HG02943 (cell line): Measurements from ENCODE around the gene EFCAB11.

Source experiments
- ATAC-seq: cut with Tn5 transposase; IDR thresholded peaks from one replicate; pipeline ENCODE4 v1.9.1; 2021; ENCODE audit warnings: mild to moderate bottlenecking, low read depth, moderate library complexity; ENCODE audit not compliant: unreplicated experiment

EFCAB11 gene

GRCh38 chr14:89779707-89780106 is 174.8 kb downstream of the EFCAB11 start:
- no peak for ATAC-seq

GRCh38 chr14:89775946-89776345 is 178.6 kb downstream of the EFCAB11 start:
- no peak for ATAC-seq

- no peak for ATAC-seq
Observed at GRCh38 chr14:89775151-89775550, 179.4 kb downstream of the EFCAB11 start.

- peak; percentile 83 for ATAC-seq
Observed at GRCh38 chr14:89773644-89774316, 180.8 kb downstream of the EFCAB11 start.

- ATAC-seq, result peak; percentile 35
Observed at GRCh38 chr14:89773151-89773550, 181.4 kb downstream of the EFCAB11 start.

- no peak for ATAC-seq
Observed at GRCh38 chr14:89771251-89771650, 183.3 kb downstream of the EFCAB11 start.

GRCh38 chr14:89767861-89768268 is 186.7 kb downstream of the EFCAB11 start:
- peak; percentile 78 for ATAC-seq

GRCh38 chr14:89767131-89767530 is 187.4 kb downstream of the EFCAB11 start:
- ATAC-seq, result no peak

GRCh38 chr14:89765346-89765745 is 189.2 kb downstream of the EFCAB11 start:
- no peak for ATAC-seq

- no peak for ATAC-seq
Observed at GRCh38 chr14:89760086-89760485, 194.4 kb downstream of the EFCAB11 start.

- ATAC-seq, result no peak
Observed at GRCh38 chr14:89757313-89757939, 197.1 kb downstream of the EFCAB11 start.

- no peak for ATAC-seq
Observed at GRCh38 chr14:89755816-89756215, 198.7 kb downstream of the EFCAB11 start.

GRCh38 chr14:89753828-89754412 is 200.6 kb downstream of the EFCAB11 start:
- ATAC-seq, result no peak

- no peak for ATAC-seq
Observed at GRCh38 chr14:89750908-89751392, 203.6 kb downstream of the EFCAB11 start.

- no peak for ATAC-seq
Observed at GRCh38 chr14:89750281-89750755, 204.2 kb downstream of the EFCAB11 start.

GRCh38 chr14:89748004-89748403 is 206.5 kb downstream of the EFCAB11 start:
- no peak for ATAC-seq

GRCh38 chr14:89747126-89747525 is 207.4 kb downstream of the EFCAB11 start:
- ATAC-seq, result no peak

- no peak for ATAC-seq
Observed at GRCh38 chr14:89746654-89747053, 207.9 kb downstream of the EFCAB11 start.

- ATAC-seq, result no peak
Observed at GRCh38 chr14:89746135-89746534, 208.4 kb downstream of the EFCAB11 start.
